T-helper 17 cell (primary cell): Measurements from ENCODE around the gene ADCY9. TPM values are rescaled to one million over a fixed set of nuclear protein-coding genes. Genes with fewer than 3 reads are reported as not detected.
A peak's percentile ranks its signal among the peaks of the same experiment; 100 is the strongest.
"Not testable (repeated sequence)": the region's sequence is repeated elsewhere in the genome, so short reads cannot be mapped to it uniquely, and the experiment has no call there.

Source experiments
- ATAC-seq: fragments of 150-1000 bp; cut with Tn5 transposase; 2 replicates; pipeline ENCODE4 v1.10.0; 2021; ENCODE audit warnings: mild to moderate bottlenecking, moderate library complexity
- DNase-seq, 3 donors: peaks; one replicate each; pipeline versions ENCODE4 v3.0.0 to v3.0.0-alpha.2; 2020 to 2021
- H3K9me3 ChIP-seq: one replicate; pipeline ENCODE4 v1.7.0; 2013; ENCODE audit warnings: low read length, mild to moderate bottlenecking; ENCODE audit not compliant: control insufficient read depth, poor library complexity, severe bottlenecking
- H3K27ac Mint-ChIP-seq: one replicate; pipeline ENCODE4 v1.8.0; 2022; ENCODE audit warnings: mild to moderate bottlenecking, moderate library complexity, mixed read lengths
- H3K27me3 Mint-ChIP-seq: one replicate; pipeline ENCODE4 v1.8.0; 2022; ENCODE audit warnings: mixed read lengths
- H3K36me3 Mint-ChIP-seq: one replicate; pipeline ENCODE4 v1.8.0; 2022; ENCODE audit warnings: low read depth, mixed read lengths
- H3K4me1 Mint-ChIP-seq: one replicate; pipeline ENCODE4 v1.8.0; 2022; ENCODE audit warnings: mild to moderate bottlenecking, mixed read lengths
- H3K4me3 Mint-ChIP-seq: one replicate; pipeline ENCODE4 v1.8.0; 2022; ENCODE audit warnings: mild to moderate bottlenecking, moderate library complexity, mixed read lengths
- total RNA-seq, 4 donors: library from RNA in 2 of 4; stranded (reverse) in 2 of 4; gene quantifications; one replicate each; pipeline ENCODE4 v1.2.3 and lab custom pipeline; 2022 to 2026

The ADCY9 gene
- total RNA-seq, 2 donors from 2014 or later = 11.5 to 12.6 TPM

DNA sequence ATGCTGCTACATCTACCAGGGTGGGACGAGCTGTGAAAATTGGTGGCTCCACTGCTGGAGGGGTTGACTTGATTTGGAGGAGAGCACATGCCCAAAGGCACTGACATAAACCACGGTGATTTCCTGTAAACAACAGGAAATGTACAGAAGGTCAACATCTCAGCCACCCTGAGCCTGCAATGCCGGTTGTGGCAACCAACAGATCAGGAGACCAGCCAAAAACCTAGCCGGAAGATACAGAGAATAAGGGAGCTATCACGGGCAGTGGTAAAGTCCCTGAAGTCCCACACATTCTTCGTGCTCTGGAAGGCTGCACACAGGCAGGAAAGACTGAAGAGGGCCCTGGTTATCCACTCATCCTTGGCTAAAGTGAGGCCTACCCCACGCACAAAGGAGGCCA lies 56.2 kb downstream of the ADCY9 start:
- ATAC-seq (peak; percentile 59), DNase-seq (no peak)
- no peaks in the 10 kb centered on the region for H3K27me3 Mint-ChIP-seq
- peak overlapping the region; percentile 32 for H3K4me3 Mint-ChIP-seq
- H3K9me3 ChIP-seq = no peaks in the 10 kb centered on the region
- H3K27ac Mint-ChIP-seq = peak overlapping the region; percentile 14
- peaks cover 12% of the 10 kb centered on the region for H3K4me1 Mint-ChIP-seq
- peaks cover 2% of the 10 kb centered on the region for H3K36me3 Mint-ChIP-seq

DNA sequence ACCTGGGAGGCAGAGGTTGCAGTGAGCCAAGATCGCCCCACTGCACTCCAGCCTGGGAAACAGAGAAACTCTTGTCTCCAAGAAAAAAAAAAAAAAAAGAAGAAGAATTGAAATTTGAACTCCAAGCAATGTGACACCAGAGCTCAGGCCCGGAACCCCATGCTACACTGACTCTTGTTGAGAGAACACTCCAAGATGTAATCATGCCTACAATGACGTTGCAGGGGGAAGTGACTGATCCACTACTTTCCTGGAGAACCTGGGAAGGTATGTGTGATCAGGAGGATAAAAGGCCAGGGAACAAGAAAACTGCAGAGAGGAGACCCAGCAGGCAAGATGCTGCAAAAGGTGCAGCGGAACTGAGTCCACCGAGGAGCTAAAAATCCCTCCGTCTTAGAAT lies 57.9 kb downstream of the ADCY9 start:
- no peak overlapping the region for H3K4me3 Mint-ChIP-seq
- H3K36me3 Mint-ChIP-seq = peaks cover 2% of the 10 kb centered on the region
- DNase-seq (no peak), ATAC-seq (no peak)
- no peaks in the 10 kb centered on the region for H3K9me3 ChIP-seq
- peak overlapping the region; percentile 19 for H3K27ac Mint-ChIP-seq
- peaks cover 8% of the 10 kb centered on the region for H3K4me1 Mint-ChIP-seq
- H3K27me3 Mint-ChIP-seq = no peaks in the 10 kb centered on the region

DNA sequence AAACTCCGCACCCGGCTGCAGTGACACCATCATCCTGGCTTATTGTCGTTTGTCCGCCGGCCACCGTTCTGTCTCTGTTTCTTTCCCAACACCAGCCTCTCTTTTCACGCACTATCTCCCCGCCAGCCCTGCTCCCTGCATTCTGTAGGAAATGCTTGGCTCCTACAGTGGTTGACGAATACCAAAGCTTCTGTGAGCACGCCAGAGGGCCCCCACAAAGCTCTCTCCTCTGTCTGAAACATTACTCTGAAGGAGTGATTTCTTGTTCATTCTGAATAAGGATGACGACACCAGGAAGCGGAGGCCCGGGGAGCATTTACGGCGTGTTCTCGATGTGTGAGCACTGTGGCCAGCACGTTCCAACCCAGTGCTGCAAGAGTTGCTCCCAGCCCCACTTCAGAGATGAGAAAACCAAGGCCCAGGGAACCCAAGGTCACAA lies 58.8 kb downstream of the ADCY9 start:
- H3K4me1 Mint-ChIP-seq = peaks cover 8% of the 10 kb centered on the region

DNA sequence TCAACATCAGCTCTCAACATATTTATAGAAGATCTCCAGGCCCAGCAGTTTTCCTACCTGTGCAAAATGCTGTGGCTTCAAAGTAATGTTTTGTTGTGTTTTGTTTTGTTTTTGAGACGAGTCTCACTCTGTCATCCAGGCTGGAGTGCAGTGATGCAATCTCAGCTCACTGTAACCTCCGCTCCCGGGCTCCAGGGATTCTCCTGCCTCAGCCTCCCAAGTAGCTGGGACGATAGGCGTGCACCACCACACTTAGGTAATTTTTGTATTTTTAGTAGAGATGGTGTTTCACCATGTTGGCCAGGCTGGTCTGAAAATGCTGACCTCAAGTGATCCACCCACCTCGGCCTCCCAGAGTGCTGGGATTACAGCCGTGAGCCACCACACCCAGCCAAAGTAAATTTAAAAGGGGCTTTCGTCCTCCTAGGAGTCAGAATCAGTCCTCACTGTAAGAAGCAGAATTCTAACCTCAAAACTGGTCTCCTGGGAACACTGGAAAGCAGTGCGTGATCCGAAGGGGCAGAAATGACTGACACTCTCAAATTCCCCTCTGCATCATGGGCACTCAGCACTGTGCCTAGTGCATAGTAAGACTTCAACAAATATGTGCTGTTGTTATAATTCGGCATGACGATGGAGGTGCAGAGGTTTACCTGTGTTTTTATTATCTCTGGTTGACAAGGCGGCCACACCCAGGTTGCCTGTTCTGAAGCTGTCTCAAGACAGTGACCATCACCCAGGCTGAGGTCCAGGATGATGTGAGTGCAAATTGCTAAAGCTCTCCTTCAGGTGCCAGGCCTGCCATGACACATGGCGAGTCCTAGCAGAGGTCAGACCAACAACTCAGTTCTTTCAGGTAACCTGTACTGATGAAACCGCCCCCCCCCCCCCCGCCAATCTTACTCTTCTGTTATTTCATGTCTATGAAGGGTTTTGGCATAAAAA lies 59.8 kb downstream of the ADCY9 start:
- no peak overlapping the region for H3K4me3 Mint-ChIP-seq
- no peak for ATAC-seq
- H3K4me1 Mint-ChIP-seq = peaks cover 8% of the 10 kb centered on the region
- H3K9me3 ChIP-seq = no peaks in the 10 kb centered on the region
- no peak overlapping the region for H3K27ac Mint-ChIP-seq
- H3K36me3 Mint-ChIP-seq = no peaks in the 10 kb centered on the region
- DNase-seq = no peak
- H3K27me3 Mint-ChIP-seq = no peaks in the 10 kb centered on the region

More for the DNA sequence above, 58.8 kb downstream of the ADCY9 start:
- no peaks in the 10 kb centered on the region for H3K9me3 ChIP-seq
- ATAC-seq (no peak), DNase-seq (no peak)
- Mint-ChIP-seq H3K36me3 (no peaks in the 10 kb centered on the region), H3K4me3 (no peak overlapping the region), H3K27me3 (no peaks in the 10 kb centered on the region), H3K27ac (peak overlapping the region; percentile 19)

DNA sequence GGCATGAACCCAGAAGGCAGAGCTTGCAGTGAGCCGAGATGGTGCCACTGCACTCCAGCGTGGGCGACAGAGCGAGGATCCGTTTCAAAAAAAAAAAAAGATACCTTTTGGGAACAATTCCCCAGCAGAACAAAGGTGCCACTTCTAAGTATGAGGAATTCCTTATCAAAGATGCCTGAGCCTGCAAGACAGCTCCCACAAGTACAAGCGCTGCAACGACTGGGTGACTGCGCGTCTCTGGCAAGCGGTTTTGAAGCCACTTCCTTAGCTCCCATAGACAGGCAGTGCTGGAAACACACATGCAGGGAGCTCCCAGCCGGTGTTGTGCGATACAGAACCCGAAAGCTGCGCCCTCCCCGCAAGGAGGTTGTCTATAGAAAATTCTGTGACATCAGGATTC lies 60.5 kb downstream of the ADCY9 start:
- no peak overlapping the region for H3K4me3 Mint-ChIP-seq
- DNase-seq (no peak), ATAC-seq (no peak)
- H3K4me1 Mint-ChIP-seq = peaks cover 8% of the 10 kb centered on the region
- no peak overlapping the region for H3K27ac Mint-ChIP-seq
- no peaks in the 10 kb centered on the region for H3K36me3 Mint-ChIP-seq
- no peaks in the 10 kb centered on the region for H3K9me3 ChIP-seq
- no peaks in the 10 kb centered on the region for H3K27me3 Mint-ChIP-seq

DNA sequence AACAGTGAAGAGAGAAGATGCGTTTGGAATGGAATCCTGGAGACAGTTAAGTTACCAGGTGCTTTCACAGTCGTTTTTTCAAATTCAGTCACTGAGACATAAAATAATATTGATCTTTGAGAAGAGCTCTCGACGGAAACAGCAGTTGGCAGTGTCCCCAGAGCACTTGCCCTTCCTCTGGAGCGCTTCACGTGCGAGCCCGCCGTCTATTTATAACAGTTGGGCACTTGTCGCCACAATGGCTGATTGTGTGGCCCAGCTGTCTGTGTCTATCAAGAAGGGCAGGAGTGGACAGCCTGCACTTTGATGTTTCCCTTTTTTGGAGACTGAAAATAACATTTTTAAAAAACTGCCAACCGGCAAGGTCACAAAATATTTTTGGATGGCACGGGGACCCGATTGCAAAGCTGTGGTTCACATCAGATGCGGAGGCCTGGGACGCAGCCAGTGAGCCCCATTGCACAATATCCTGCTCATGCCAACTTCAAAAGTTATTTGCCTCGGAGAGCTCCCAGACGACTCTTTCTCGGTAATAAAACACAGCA lies 62.9 kb downstream of the ADCY9 start:
- no peak for ATAC-seq
- H3K4me3 Mint-ChIP-seq = no peak overlapping the region

DNA sequence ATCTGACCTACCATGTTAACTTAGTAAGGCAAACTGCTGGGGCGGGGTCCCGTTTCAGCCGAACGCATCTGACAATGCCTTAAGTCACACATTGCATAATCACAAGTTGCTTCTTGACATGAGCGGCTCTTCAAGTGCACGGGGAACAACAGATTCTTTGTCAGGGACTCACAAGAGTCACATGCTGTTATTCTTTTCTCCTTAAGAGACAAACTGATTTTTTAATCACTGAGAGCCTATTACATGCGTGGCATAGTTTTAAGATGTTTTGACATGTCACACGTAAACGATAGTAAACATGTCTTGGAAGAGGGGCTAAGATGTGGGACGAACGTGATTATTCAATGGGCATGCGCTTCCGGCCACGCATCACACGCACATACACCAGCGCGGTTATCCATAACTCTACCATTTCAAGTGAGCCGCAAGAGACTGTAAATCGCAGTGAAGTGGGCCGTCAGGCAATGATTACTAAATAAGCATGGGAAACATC lies 63.4 kb downstream of the ADCY9 start:
- DNase-seq (no peak), ATAC-seq (no peak)
- Mint-ChIP-seq H3K4me1 (peaks cover 3% of the 10 kb centered on the region), H3K36me3 (peaks cover 2% of the 10 kb centered on the region), H3K27ac (no peak overlapping the region), H3K4me3 (no peak overlapping the region), H3K27me3 (no peaks in the 10 kb centered on the region)
- no peaks in the 10 kb centered on the region for H3K9me3 ChIP-seq

More for the DNA sequence above, 62.9 kb downstream of the ADCY9 start:
- Mint-ChIP-seq H3K27ac (no peak overlapping the region), H3K27me3 (no peaks in the 10 kb centered on the region), H3K4me1 (peaks cover 3% of the 10 kb centered on the region), H3K36me3 (peaks cover 2% of the 10 kb centered on the region)
- no peak for DNase-seq
- H3K9me3 ChIP-seq = no peaks in the 10 kb centered on the region

DNA sequence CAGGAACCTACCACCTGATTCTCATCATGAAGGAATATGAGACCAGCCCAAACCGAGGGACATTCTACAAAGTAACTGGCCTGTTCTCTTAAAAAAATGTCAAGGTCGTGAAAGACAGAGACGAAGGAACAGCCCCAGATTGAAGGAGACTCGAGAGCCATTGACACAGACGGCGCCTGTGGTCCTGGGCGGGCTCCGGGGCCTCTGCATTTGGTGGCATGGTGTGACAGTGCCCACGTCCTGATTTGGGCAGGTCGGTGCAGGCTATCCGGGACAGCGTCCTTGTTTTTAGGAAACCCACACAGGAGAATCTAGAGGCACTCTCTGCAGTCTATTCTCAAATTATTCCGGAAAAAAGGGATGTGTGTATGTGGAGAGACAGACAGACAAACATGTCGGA lies 64.1 kb downstream of the ADCY9 start:
- no peaks in the 10 kb centered on the region for H3K9me3 ChIP-seq
- Mint-ChIP-seq H3K4me3 (no peak overlapping the region), H3K27me3 (no peaks in the 10 kb centered on the region), H3K27ac (no peak overlapping the region), H3K4me1 (peaks cover 3% of the 10 kb centered on the region), H3K36me3 (peaks cover 2% of the 10 kb centered on the region)
- DNase-seq (no peak), ATAC-seq (no peak)

DNA sequence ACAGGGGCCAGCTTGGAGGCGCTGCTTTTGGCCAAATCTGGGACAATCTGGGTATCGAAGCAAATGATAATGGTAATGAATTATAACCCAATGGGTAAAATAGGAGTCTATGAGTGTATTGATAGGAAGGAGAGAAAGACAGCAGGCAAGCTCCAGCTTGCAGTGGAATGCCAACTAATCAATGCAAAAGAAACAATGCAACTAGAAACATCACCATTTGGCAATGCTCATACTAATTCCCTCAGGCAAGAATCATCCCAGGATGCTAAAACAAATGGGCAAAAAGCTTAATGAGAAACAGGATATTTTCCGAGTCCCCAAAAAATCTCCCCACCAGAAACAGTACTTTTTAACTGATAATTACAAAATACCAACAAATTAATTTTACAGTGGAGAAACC lies 64.7 kb downstream of the ADCY9 start:
- H3K27me3 Mint-ChIP-seq = no peaks in the 10 kb centered on the region
- no peak overlapping the region for H3K27ac Mint-ChIP-seq
- H3K36me3 Mint-ChIP-seq = peaks cover 2% of the 10 kb centered on the region
- H3K4me3 Mint-ChIP-seq = no peak overlapping the region
- no peaks in the 10 kb centered on the region for H3K9me3 ChIP-seq
- peaks cover 3% of the 10 kb centered on the region for H3K4me1 Mint-ChIP-seq
- ATAC-seq = no peak
- DNase-seq = no peak

DNA sequence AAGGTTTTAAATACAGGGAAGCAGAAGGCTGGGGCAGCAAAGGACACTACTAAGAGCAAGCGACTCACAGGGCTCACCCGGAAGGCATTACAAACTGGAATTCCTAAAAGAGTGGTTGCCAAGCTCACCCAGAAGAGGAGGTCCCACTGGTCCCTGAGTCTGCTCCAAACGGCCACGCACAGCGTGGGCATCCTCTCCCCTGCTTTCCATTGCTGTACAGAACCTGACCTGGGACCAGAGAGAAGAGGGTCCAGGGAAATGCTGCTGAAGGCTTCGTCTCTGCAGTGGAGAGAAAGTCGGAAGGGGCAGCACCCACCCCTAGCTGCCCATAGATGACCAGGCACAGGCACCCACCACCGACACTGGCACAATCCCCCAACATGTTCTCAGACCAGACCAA lies 67.2 kb downstream of the ADCY9 start:
- no peaks in the 10 kb centered on the region for H3K9me3 ChIP-seq
- Mint-ChIP-seq H3K27ac (no peak overlapping the region), H3K27me3 (no peaks in the 10 kb centered on the region), H3K4me3 (no peak overlapping the region), H3K36me3 (peaks cover 2% of the 10 kb centered on the region), H3K4me1 (peaks cover 10% of the 10 kb centered on the region)
- no peak for ATAC-seq
- no peak for DNase-seq

DNA sequence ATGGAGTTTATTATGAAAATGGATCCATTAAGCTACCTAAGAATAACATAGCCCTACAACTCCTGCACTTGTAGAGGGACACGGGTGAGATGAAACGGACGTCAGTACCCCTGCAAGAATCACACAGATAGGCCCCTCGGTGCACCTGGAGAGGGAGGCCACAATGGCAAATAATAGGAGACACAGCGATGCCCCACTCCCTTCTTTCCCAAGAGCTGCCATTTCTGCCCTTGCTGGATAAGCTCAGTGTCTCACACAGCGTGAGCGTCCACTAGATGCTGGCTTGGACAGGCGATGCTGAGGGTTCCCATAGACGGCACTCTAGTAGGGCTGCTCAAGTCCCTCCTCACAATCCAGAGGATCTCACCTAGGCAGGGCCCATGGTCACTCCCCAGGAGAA lies 67.8 kb downstream of the ADCY9 start:
- no peaks in the 10 kb centered on the region for H3K9me3 ChIP-seq
- H3K27ac Mint-ChIP-seq = no peak overlapping the region
- DNase-seq (no peak), ATAC-seq (no peak)
- peaks cover 2% of the 10 kb centered on the region for H3K36me3 Mint-ChIP-seq
- no peaks in the 10 kb centered on the region for H3K27me3 Mint-ChIP-seq
- H3K4me1 Mint-ChIP-seq = peaks cover 10% of the 10 kb centered on the region
- no peak overlapping the region for H3K4me3 Mint-ChIP-seq

DNA sequence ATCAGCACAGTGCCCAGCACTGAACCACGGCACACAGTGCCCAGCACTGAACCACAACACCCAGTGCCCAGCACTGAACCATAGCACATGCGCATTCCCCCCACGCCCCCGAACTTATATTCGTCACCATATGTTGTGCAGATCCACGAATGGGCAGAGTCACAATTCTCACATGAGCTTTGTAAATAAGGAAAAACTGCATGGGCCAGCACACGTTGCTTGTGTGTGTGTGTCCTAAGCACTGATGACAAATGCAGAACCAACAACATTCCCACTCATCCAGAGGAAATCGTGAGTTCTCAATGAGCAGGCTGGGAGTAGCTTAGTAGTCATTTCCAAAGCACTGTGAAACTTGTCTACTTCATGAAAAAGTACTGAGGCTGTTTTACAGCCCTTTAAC lies 70.0 kb downstream of the ADCY9 start:
- peaks cover 10% of the 10 kb centered on the region for H3K4me1 Mint-ChIP-seq
- DNase-seq (no peak), ATAC-seq (no peak)
- H3K27ac Mint-ChIP-seq = no peak overlapping the region
- no peak overlapping the region for H3K4me3 Mint-ChIP-seq
- peaks cover 2% of the 10 kb centered on the region for H3K36me3 Mint-ChIP-seq
- H3K27me3 Mint-ChIP-seq = no peaks in the 10 kb centered on the region
- H3K9me3 ChIP-seq = no peaks in the 10 kb centered on the region

DNA sequence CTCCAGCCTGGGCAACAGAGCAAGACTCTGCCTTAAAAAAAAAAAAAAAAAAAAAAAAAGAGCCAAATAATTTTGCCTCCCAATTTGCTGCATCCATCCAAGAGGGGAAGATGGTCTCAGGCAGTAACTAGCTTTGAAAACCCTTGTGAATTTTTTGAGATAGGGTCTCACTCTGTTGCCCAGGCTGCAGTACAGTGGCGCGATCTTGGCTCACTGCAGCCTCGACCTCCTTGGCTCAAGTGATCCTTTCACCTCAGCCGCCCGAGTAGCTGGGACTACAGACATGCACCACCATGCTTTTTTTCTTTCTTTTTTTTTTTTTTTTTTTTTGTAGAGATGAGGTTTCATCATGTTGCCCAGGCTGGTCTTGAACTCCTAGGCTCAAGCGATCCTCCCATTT lies 70.7 kb downstream of the ADCY9 start:
- not testable (repeated sequence) for H3K27ac Mint-ChIP-seq, H3K4me3 Mint-ChIP-seq, H3K27me3 Mint-ChIP-seq, DNase-seq, H3K36me3 Mint-ChIP-seq, H3K9me3 ChIP-seq, ATAC-seq
- H3K4me1 Mint-ChIP-seq = peaks cover 10% of the 10 kb centered on the region
